HL-60 (cell line): ENCODE results near the gene ZNF593OS.

Experiments
- DNase-seq, 2 experiments: peaks; one replicate each; pipeline ENCODE4 v3.0.0-alpha.2; 2010 to 2020; ENCODE audit warnings: low read depth in 1 of 2, low spot score in 1 of 2
- H3K27ac ChIP-seq: fragments of 250-450 bp; sonication (Bioruptor Pico); replicated peaks from 2 replicates; pipeline ENCODE4 v1.5.1; 2020; ENCODE audit warnings: mild to moderate bottlenecking, moderate library complexity
- H3K27me3 ChIP-seq: fragments of 250-450 bp; sonication (Bioruptor Pico); 2 replicates; pipeline ENCODE4 v1.5.1; 2021; ENCODE audit warnings: mild to moderate bottlenecking, moderate library complexity; ENCODE audit not compliant: insufficient read depth, poor library complexity, severe bottlenecking
- H3K4me3 ChIP-seq: replicated peaks from 2 replicates; pipeline ENCODE4 v1.5.1; 2011; ENCODE audit warnings: mild to moderate bottlenecking, control low read depth, low read length; ENCODE audit not compliant: insufficient read depth
- CTCF ChIP-seq: IDR thresholded peaks from one replicate; pipeline ENCODE4 v1.5.1; 2011; ENCODE audit warnings: low read length, control low read depth, inconsistent platforms; ENCODE audit not compliant: insufficient read depth
- GABPA ChIP-seq: IDR thresholded peaks from 2 replicates; pipeline ENCODE4 v1.6.1; 2012; ENCODE audit warnings: low read depth
- POLR2AphosphoS5 ChIP-seq: IDR thresholded peaks from 2 replicates; pipeline ENCODE4 v1.6.1; 2012; ENCODE audit warnings: low read depth
- REST ChIP-seq: IDR thresholded peaks from 2 replicates; pipeline ENCODE4 v1.6.1; 2012; ENCODE audit warnings: low read depth; ENCODE audit not compliant: insufficient replicate concordance
- SPI1 ChIP-seq: IDR thresholded peaks from 2 replicates; pipeline ENCODE4 v1.6.1; 2012; ENCODE audit warnings: low read depth, mild to moderate bottlenecking, borderline replicate concordance

Gene ZNF593OS

GRCh38 chr1:26218906-26219494, 47.4 kb upstream of the ZNF593OS start:
- TF ChIP-seq POLR2AphosphoS5 (no peak), SPI1 (no peak), GABPA (no peak), CTCF (no peak), REST (no peak)
- Histone ChIP-seq H3K27ac (no peak overlapping the region), H3K4me3 (no peak overlapping the region), H3K27me3 (no peaks in the 10 kb centered on the region)
- no peak for DNase-seq

- Histone ChIP-seq H3K27me3 (no peaks in the 10 kb centered on the region), H3K4me3 (no peak overlapping the region), H3K27ac (no peak overlapping the region)
- TF ChIP-seq REST (no peak), POLR2AphosphoS5 (no peak), GABPA (no peak)
- no peak for DNase-seq
These were observed 43.6 kb upstream of the ZNF593OS start for GRCh38 chr1:26215246-26215645.

GRCh38 chr1:26213335-26213905, 41.8 kb upstream of the ZNF593OS start:
- no peak for DNase-seq
- Histone ChIP-seq H3K27ac (no peak overlapping the region), H3K27me3 (no peaks in the 10 kb centered on the region), H3K4me3 (no peak overlapping the region)
- TF ChIP-seq REST (no peak), POLR2AphosphoS5 (no peak), SPI1 (no peak), CTCF (no peak), GABPA (no peak)
